ENCODE measurements around the gene USP7. TPM values are rescaled to one million over a fixed set of nuclear protein-coding genes. Genes with fewer than 3 reads are reported as not detected.
"Not testable (repeated sequence)": the region's sequence is repeated elsewhere in the genome, so short reads cannot be mapped to it uniquely, and the experiment has no call there.

The USP7 gene
- total RNA-seq (ENCODE audit: insufficient read depth, low replicate concordance), result 27.9 TPM

DNA sequence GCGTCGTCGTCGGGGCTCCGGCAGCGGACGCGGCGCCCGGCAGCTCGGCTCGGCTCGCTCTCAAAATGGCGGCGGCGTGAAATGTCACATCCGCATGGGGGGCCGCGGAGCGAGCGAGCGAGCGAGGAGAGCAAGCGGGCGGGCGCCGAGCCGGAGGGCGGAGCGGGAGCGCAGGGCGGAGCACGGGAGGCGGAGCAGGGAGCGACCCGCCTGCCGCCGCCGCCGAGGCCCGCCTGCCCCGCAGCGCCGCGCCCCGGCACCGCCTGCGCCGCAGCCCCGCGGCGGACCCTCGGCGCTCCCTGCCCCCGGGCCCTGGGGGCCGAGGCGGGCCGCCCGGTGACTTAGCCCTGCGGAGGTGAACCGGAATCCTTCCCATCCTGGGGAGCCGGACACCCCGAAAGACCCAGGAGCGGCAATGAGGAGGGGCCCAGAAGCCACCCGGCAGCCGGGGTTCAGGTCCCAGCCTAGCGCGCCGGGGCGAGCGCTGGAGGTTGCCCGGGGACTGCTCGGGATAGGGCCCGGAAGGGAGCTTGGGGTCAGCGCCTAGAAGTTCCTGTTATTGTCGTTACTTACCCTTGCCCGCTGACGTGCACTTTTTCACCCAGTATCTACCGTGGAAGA, at the start of gene USP7:
TSS of gene USP7 (minus strand) at position 86 of the 621 bp plus-strand sequence. CDS start 621 bp downstream, outside the sequence.
- peak; percentile 94 for DNase-seq (ENCODE audit: low spot score)

DNA sequence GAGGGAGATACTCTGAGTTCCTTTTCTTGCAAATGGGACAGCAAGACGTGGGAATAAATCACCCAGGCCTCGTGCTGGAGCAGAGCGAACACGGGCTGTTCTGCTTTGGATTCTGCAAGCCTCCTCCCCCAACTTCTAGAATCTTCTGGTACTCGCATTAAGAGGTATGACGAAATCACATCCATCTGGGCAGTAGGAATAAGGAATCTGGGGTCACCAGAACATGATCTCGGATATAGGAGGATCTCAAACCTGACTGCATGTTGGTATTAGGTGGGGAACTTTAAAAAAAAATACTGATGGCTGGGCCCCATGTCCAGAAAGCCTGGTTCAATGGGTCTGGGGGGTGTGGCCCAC, 49.8 kb upstream of the USP7 start:
- no peak for DNase-seq (ENCODE audit: low spot score)

DNA sequence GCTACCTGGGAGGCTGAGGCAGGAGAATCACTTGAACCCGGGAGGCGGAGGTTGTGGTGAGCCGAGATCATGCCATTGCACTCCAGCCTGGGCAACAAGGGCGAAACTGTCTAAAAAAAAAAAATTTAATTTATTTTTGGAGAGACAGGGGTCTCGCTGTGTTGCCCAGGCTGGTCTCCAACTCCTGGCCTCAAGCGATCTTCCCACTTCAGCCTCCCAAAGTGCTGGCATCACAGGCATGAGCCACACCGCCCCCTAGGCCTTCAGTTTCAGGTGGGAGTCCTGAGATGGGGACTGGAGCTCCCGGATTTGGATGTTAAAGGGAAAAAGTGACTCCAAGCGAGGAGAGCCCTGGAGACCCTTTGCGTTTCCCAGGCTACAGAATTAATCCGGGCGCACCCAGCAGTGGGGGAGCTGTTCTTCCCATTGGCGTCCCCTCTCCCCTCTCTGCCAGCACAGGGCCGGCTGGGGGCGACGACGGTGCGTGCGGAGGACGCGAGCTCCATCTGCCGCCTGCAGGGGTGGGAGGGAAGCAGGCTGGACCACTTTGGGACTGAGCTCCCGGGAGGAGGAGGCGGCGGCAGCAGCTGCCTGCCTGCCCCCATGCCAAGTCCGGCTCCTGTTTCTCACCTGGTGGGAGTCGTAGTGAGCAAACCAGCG, 49.3 kb upstream of the USP7 start:
- DNase-seq (ENCODE audit: low spot score), result no peak

GRCh38 chr16:9012330-9012729, 48.6 kb upstream of the USP7 start:
- DNase-seq (ENCODE audit: low spot score), result no peak

DNA sequence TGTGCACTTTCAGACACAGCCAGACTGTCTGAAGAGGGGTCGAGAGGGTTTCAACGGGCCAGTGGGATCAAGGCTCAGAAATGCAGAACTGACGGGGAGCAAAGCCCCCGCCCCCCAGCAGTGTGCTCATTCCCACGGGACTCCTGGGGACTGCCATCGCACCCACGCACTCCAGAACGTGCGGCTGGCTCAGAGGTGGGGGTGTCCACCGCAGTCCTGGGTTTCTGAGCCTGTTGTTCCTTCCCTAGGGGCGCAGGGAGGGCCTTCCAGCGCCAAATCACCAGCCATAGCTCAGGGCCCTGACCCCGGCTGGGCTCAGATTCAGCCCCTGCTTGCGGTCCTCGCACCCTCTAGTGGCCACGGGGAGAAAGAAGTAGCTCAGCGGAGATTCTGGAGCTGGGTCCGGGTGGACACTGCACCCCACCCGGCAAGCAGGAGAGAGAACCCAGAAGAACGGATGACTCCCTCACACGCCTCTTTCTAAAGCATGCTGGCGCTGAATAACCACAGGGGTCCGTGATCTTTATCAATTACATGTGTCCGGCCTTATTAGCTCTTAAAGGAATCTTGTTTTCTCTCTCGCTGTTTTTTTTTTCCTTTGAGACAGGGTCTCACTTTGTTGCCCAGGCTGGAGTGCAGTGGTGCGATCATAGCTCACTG, 45.0 kb upstream of the USP7 start:
- DNase-seq (ENCODE audit: low spot score), result peak; percentile 66

DNA sequence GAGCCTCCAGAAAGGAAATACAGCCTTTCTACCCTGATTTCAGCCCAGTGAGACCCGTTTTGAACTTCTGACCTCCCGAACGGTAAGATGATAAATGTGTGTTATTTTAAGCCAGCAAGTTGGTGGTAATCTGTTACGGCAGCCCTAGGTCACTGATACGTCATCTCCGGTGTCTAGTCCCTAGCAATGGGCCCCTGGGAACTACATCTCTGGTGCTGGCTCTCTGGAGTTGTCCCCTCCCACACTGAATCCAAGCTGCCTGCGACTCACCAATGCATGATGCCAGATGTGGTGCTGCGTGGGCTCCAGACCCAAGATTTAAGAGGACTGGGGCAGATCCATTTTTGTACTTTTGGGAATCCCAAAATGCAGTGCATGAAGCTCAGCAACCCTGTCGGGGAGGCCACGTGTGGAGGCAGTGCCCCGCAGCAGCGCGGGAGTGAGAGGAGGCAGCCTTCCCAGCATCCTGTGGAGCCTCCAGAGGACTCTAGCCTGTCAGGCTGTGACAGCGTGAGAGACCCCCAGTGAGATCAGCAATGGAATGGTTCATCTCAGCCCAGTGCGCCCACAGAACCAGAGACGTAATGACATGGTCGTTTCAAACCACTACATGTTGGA, 43.6 kb upstream of the USP7 start:
- no peak for DNase-seq (ENCODE audit: low spot score)

GRCh38 chr16:9004183-9004582, 40.5 kb upstream of the USP7 start:
- DNase-seq (ENCODE audit: low spot score), result no peak

- no peak for DNase-seq (ENCODE audit: low spot score)
Measured at GRCh38 chr16:9003763-9004162, 40.1 kb upstream of the USP7 start.

DNA sequence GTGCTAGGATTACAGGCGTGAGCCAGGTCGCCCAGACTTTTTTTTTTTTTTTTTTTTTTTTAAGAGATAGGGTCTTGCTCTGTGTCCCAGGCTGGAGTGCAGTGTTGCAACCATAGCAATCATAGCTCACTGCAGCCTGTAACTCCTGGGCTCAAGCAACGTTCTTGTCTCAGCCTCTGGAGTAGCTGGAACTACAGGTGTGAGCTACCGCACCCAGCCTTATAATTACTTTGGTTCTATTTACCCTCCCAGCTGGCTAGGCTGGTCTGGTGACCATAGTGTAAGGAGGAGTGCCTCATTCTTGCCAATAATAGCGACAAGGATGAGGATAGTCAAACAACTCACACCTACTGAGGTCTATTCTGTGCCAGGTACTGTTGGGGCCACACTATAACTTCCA, 39.6 kb upstream of the USP7 start:
- DNase-seq (ENCODE audit: low spot score), result no peak

DNA sequence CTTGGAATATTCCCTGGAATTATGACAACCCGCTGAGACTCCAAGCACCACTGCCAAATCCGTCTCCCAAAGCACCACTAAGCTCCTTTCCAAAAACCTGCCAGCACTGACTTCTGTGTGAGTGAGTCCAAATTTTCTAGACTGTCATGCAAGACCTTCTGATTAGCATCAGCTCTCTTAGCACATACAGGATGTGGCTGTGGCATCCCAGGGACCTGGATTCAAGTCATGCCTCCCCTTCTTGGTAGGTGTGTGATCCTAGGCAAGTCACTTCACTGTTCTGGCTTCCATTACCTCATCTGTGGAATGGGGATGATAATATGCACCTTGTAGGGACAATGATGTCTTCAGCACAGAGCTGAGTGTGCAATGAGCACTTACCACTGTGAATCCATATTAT, 38.3 kb upstream of the USP7 start:
- no peak for DNase-seq (ENCODE audit: low spot score)

DNA sequence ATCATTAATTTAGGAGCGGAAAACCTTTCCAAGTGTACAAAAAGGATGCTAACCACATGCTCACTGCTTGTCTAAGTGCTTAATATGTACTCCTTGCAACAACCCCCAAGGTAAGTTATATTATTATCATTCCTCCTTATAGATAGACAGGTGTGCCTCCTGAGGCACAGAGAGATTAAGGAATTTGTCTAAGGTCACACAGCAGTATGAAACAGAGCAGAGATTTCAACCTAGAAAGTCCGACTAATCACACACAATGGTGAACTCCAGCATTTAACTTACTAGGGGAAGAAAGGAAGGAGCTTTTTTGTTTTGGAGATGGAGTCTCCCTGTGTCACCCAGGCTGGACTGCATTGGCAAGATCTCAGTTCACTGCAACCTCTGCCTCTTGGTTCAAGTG, 37.0 kb upstream of the USP7 start:
- no peak for DNase-seq (ENCODE audit: low spot score)

DNA sequence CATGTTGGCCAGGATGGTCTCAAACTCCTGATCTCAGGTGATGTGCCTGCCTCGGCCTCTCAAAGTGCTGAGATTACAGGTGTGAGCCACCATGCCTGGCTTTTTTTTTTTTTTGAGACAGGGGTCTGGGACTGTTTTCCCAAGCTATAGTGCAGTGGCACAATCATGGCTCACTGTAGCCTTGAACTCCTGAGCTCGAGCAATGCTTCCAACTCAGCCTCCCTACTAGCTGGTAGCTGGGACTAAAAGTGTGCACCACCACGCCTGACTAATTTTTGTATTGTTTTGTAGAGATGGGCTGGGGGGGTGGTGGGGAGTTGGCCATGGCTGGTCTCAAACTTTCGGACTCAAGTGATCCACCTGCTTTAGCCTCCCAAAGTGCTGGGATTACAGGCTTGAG, 36.1 kb upstream of the USP7 start:
- DNase-seq (ENCODE audit: low spot score), result no peak

GRCh38 chr16:8998108-8998507, 34.4 kb upstream of the USP7 start:
- peak; percentile 77 for DNase-seq (ENCODE audit: low spot score)

DNA sequence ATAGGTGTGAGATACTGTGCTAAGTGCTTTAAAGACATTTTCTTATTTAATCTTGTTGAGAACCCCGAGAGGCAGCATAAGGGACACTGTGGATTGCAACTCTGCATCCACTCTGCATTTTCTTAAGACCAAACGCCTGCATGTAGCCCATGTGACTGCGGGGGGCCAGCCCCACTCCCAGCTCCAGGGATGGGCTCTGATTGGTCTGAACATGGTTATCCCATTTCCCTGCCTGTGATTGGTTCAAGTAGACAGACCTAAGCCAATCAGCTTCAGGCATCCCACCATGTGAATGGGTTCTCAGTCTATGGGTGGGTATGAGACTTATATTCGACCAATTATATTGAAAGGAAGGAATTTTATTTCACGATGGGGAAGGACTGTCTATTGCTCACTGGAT, 33.2 kb upstream of the USP7 start:
- no peak for DNase-seq (ENCODE audit: low spot score)

DNA sequence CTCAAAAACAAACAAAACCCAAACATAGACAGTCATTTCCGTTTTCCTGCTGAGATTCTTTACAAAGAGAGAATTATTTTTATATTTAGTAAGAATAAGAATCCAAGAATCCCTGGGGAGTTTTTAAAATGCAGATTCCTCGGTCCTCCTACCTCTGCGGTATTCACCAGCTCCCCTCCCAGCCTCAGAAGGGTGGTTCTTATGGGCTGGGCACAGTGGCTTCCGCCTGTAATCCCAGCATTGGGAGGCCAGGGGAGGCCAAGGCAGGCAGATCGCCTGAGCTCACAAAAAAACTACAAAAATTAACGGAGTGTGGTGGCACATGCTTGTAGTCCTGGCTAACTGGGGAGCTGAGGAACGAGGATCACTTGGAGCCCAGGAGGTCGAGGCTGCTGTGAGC, 26.7 kb upstream of the USP7 start:
- no peak for DNase-seq (ENCODE audit: low spot score)

DNA sequence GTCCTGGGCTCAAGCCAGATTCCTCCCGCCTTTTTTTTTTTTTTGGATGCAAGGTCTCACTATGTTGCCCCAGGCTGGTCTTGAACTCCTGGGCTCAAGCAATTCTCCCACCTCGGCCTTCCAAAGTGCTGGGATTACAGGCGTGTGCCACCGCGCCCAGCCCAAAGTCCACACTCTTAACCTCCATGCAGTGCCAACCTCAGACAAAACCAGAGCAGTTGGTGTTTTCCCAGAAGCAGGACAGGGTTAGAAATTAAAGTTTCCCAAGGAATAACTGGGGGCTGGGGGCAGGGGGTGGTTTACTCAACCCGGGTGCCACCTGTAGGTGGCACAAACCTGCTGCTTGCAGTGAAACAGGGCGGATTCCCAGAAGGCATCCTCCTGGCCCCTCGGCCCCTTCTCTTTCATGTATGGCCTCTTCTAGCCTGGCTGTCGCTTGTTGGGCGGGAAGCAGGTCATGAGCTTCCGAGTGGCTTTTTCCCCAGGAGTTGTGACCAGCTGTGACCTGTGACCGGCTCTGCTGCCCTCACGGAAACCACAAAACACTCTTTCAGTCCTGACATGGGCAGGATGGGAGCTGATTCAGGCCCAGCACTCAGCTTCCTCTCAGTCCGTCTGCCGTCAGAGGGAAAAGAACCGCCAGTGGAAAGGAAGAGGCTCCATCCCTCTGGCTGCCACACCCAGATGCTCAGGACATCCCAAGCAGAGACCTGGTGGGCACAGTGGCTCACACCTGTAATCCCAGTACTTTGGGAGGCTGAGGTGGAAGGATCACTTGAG, 25.6 kb upstream of the USP7 start:
- DNase-seq (ENCODE audit: low spot score), result no peak

- no peak for DNase-seq (ENCODE audit: low spot score)
Measured at GRCh38 chr16:8986818-8987191, 23.1 kb upstream of the USP7 start.

- DNase-seq (ENCODE audit: low spot score), result no peak
Measured at GRCh38 chr16:8986111-8986510, 22.4 kb upstream of the USP7 start.

GRCh38 chr16:8982816-8983215, 19.1 kb upstream of the USP7 start:
- no peak for DNase-seq (ENCODE audit: low spot score)

DNA sequence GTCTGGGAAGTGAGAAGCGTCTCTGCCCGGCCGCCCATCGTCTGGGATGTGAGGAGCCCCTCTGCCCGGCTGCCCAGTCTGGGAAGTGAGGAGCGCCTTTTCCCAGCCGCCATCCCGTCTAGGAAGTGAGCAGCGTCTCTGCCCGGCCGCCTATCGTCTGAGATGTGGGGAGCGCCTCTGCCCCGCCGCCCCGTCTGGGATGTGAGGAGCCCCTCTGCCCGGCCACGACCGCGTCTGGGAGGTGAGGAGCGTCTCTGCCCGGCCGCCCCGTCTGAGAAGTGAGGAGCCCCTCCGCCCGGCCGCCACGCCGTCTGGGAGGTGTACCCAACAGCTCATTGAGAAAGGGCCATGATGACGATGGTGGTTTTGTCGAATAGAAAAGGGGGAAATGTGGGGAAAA, 18.2 kb upstream of the USP7 start:
- DNase-seq (ENCODE audit: low spot score), result not testable (repeated sequence)

DNA sequence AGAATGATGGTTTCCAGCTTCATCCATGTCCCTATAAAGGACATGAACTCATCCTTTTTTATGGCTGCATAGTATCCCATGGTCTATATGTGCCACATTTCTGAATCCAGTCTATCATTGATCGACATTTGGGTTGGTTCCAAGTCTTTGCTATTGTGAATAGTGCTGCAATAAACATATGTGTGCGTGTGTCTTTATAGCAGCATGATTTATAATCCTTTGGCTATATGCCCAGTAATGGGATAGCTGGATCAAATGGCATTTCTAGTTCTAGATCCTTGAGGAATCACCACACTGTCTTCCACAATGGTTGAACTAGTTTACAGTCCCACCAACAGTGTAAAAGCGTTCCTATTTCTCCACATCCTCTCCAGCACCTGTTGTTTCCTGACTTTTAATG, 12.5 kb upstream of the USP7 start:
- DNase-seq (ENCODE audit: low spot score), result not testable (repeated sequence)

DNA sequence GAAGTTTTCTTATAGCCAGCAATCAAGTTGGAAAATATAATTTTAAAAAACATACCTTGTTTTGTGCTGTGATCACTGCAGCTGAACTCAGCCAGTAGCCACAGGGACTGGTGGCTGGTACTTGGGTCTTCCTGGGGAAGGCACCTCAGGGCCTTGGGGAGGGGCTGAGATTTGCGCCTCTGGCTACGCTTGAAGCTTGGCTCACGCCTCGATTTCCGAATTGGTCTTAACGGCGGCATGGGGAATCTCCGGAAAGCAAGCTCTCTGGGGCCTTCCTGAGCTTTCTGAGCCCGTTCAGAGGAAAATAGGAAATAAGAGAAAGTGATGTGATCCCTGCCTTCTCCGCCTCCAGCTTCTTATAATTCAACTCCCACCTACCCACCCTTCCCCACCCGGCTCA, 11.3 kb upstream of the USP7 start:
- DNase-seq (ENCODE audit: low spot score), result no peak
